Measurements from ENCODE around the gene EFNA4. TPM values are rescaled to one million over a fixed set of nuclear protein-coding genes. Genes with fewer than 3 reads are reported as not detected.
A peak's percentile ranks its signal among the peaks of the same experiment; 100 is the strongest.

Gene EFNA4
- polyA plus RNA-seq, 1 of the 3 experiments (the other 2 are of a cell fraction), result 17.7 TPM

- Histone ChIP-seq H3K4me3 (ENCODE audit: low read depth in 2 of 2, low read length in 1 of 2) (peak overlapping the region in 1 of 2 experiments; percentile 32; a peak in 2 of 4 replicates), H2AFZ (ENCODE audit: low read depth) (no peak overlapping the region), H3K9me2 (no peaks in the 10 kb centered on the region), H3F3A (replicated peaks; ENCODE audit: insufficient read depth) (peaks cover 3% of the 10 kb centered on the region), H3K79me2 (ENCODE audit: insufficient read depth) (peaks cover 6% of the 10 kb centered on the region; the same call in 1 of the 2 replicates), H3K36me3 (replicated peaks in 1 of 2; ENCODE audit: control insufficient read depth in 1 of 2, insufficient read depth in 2 of 2, low read length in 1 of 2) (peaks cover 0 to 12% of the 10 kb centered on the region in 2 experiments), H3K27ac (ENCODE audit: low read depth in 2 of 2, low read length in 1 of 2) (peak overlapping the region in 1 of 2 experiments; percentile 51; a peak in 1 of 4 replicates), H3K4me2 (no peak overlapping the region), H3K27me3 (ENCODE audit: insufficient read depth) (no peaks in the 10 kb centered on the region), H3K9me3 (no peaks in the 10 kb centered on the region), H3K9ac (no peak overlapping the region), H4K20me1 (ENCODE audit: insufficient read depth) (no peaks in the 10 kb centered on the region), H3K4me1 (ENCODE audit: control insufficient read depth in 1 of 2, insufficient read depth in 2 of 2, low read depth in 1 of 2, low read length in 1 of 2) (peaks cover 0 to 21% of the 10 kb centered on the region in 2 experiments; a peak in 1 of 4 replicates)
- WGBS (ENCODE audit: low lambda C conversion rate), result 33% methylated on average over 30 of the region's 61 CpGs
- POLR2A ChIA-PET, result interaction anchor here (0.5 to 2.0 kb wide), 4 partner anchors 8 to 27 kb away, joined by 3 to 8 read pairs (median 4); partner anchors contain the start of gene EFNA3
- CTCF ChIA-PET, result interaction anchor here (0.9 to 29.9 kb wide), 15 partner anchors 7 to 536 kb away, joined by 3 to 573 read pairs (median 5); partner anchors contain the start of genes ADAM15, DCST1, DCST2 and EFNA3
- peak; percentile 25; the same call in 1 of the 2 replicates for TF ChIP-seq CTCF (IDR thresholded peaks at IDR 0.05)
- peak; percentile 29; the same call in 1 of the 2 replicates for TF ChIP-seq GATA2 (CRISPR knock-in tag; IDR thresholded peaks at IDR 0.05)
- peak; percentile 81 for TF ChIP-seq MXI1 (IDR thresholded peaks at IDR 0.05; ENCODE audit: low read depth, low read length)
- TF ChIP-seq JUND (IDR thresholded peaks at IDR 0.05), result no peak
- peak; percentile 90 for DNase-seq
These were observed 7.4 kb downstream of the EFNA4 start for GRCh38 chr1:155070721-155071569.

GRCh38 chr1:155071701-155072100, 8.2 kb downstream of the EFNA4 start:
- WGBS (ENCODE audit: low lambda C conversion rate), result 93% methylated on average over 14 of the region's 14 CpGs
- ChIA-PET CTCF (interaction anchor here (0.7 to 29.9 kb wide), 10 partner anchors 11 to 101 kb away, joined by 3 to 573 read pairs (median 5); partner anchors contain the start of genes ADAM15, DCST1, DCST2 and KRTCAP2), POLR2A (interaction anchor here (1.1 kb wide), 1 partner anchor 9 kb away, joined by 4 read pairs; no protein-coding TSS in a partner anchor)
- H4K20me1 ChIP-seq (ENCODE audit: insufficient read depth), result no peaks in the 10 kb centered on the region
- H3K9me3 ChIP-seq, result no peaks in the 10 kb centered on the region
- no peaks in the 10 kb centered on the region for H3K27me3 ChIP-seq (ENCODE audit: insufficient read depth)
- TF ChIP-seq TAF1 (IDR thresholded peaks at IDR 0.05; ENCODE audit: borderline replicate concordance, low read depth, low read length) (no peak), TEAD4 (IDR thresholded peaks at IDR 0.05; ENCODE audit: borderline replicate concordance, insufficient read depth) (no peak), ZBTB33 (IDR thresholded peaks at IDR 0.05; ENCODE audit: borderline replicate concordance, low read depth) (no peak), POLR2AphosphoS5 (IDR thresholded peaks at IDR 0.05; ENCODE audit: low read depth, low read length) (no peak), RFX5 (IDR thresholded peaks at IDR 0.05; ENCODE audit: low read length) (no peak)
- no peak overlapping the region for H3K9ac ChIP-seq
- no peak overlapping the region for H3K27ac ChIP-seq (ENCODE audit: low read depth in 2 of 2, low read length in 1 of 2)
- H2AFZ ChIP-seq (ENCODE audit: low read depth), result no peak overlapping the region
- peaks cover 0 to 21% of the 10 kb centered on the region in 2 experiments; a peak in 1 of 4 replicates for H3K4me1 ChIP-seq (ENCODE audit: control insufficient read depth in 1 of 2, insufficient read depth in 2 of 2, low read depth in 1 of 2, low read length in 1 of 2)
- H3K36me3 ChIP-seq (replicated peaks in 1 of 2; ENCODE audit: control insufficient read depth in 1 of 2, insufficient read depth in 2 of 2, low read length in 1 of 2), result peaks cover 0 to 11% of the 10 kb centered on the region in 2 experiments
- no peaks in the 10 kb centered on the region for H3K9me2 ChIP-seq
- DNase-seq, result peak; percentile 44
- H3K4me2 ChIP-seq, result no peak overlapping the region
- no peak overlapping the region for H3K4me3 ChIP-seq (ENCODE audit: low read depth in 2 of 2, low read length in 1 of 2)
- no peaks in the 10 kb centered on the region for H3K79me2 ChIP-seq (ENCODE audit: insufficient read depth)
- H3F3A ChIP-seq (replicated peaks; ENCODE audit: insufficient read depth), result peaks cover 3% of the 10 kb centered on the region
